HG02884 (cell line): Measurements from ENCODE around the gene CCDC6.
"Not testable (repeated sequence)": the region's sequence is repeated elsewhere in the genome, so short reads cannot be mapped to it uniquely, and the experiment has no call there.

Source experiments
- ATAC-seq: cut with Tn5 transposase; IDR thresholded peaks from one replicate; pipeline ENCODE4 v1.9.1; 2021; ENCODE audit warnings: mild to moderate bottlenecking, moderate library complexity; ENCODE audit not compliant: unreplicated experiment

Gene CCDC6

DNA sequence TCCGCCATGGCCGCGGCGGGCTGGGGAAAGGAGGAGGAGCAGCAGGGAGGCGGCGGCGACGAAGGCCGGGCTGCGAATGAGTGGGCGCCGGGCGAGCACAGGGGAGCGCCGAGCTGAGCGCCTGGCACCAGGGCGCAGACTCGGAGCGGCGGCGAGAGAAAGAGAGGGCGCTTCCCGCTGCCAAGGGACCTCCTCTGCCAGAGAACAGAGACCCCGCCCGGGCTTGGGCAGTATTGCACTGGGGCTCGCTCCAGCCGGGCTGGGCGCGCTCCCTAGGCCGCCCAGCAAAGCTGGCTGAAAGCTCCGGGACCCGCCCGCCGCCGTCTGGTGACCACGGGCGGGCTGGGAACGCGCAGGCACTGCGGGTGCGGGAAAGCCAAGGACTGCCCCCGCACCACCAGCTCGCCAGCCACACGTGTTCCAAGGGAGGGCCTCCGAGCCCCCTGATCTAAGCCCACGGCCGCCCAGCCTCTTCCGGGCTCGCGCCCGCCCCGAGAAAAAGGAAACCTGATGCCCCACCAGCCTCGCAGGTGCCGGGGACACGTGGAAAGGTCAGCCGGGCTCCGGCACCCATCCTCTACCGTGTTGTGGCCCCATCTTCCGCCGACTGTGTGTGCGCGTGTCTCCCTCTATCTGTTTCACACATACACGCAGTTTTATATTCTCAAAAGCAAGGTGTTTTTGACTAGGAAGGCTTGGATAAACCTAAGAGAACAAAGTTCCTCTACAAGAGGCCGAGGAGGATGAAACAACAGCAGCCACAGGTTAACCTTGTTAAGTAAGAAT is at the start of gene CCDC6:
CCDC6 (minus strand) TSS at position 140 of the 786 bp plus-strand sequence; CDS start at position 8, 132 bp downstream.
- peak; percentile 70 for ATAC-seq

DNA sequence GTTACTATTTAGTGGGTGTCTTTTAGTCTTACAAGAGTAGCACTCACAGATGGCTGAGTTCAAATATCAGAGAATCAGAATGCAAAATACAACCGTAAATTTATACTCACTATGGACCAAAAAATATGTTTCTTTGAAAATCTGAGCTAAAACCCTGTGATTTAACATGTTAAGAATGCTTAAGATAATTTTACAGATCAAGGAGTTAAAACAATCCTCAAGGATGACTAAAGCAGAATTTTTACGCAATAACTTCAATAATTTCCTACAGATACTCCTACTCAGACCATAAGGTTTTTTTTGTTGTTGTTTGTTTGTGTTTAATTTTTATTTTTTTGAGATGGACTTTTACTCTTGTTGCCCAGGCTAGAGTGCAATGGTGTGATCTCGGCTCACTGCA is 47.9 kb upstream of the CCDC6 start:
- ATAC-seq = no peak

DNA sequence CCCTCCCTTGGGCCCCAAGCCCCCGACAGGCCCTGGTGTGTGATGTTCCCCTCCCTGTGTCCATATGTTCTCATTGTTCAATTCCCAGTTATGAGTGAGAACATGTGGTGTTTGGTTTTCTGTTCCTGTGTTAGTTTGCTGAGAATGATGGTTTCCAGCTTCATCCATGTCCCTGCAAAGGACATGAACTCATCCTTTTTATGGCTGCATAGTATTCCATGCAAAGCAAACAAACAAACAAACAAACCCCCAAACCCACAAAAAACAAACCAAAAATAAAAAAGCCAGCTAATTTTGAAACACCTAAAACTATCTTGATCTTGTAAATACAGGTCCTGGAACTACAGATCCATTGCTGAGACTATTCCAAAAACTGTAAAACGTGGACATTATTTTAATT is 47.4 kb upstream of the CCDC6 start:
- not testable (repeated sequence) for ATAC-seq

- no peak for ATAC-seq
These were observed 43.7 kb upstream of the CCDC6 start for GRCh38 chr10:59950105-59950504.

- ATAC-seq = no peak
These were observed 43.3 kb upstream of the CCDC6 start for GRCh38 chr10:59949608-59950007.

GRCh38 chr10:59945991-59946390 is 39.6 kb upstream of the CCDC6 start:
- ATAC-seq = no peak

DNA sequence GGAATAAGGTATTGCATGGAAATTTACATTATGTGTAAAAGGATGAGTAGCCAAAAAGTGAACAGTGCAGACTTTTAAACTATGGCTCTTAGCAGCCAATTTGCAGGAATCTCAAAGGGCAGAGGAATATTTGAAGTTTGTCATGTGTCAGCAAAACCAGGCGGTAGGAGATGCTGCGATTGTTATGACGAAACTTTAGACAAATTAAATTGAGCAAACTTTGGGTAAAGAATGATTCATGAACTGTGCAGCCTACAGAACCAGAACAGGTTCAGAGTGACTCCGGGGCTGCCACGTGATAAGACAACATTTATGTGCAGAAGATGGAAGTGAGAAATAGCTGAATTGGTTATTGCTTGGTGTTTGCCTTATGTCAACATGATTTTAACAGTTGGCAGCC is 39.2 kb upstream of the CCDC6 start:
- no peak for ATAC-seq

- ATAC-seq = no peak
These were observed 38.1 kb upstream of the CCDC6 start for GRCh38 chr10:59944339-59944935.

DNA sequence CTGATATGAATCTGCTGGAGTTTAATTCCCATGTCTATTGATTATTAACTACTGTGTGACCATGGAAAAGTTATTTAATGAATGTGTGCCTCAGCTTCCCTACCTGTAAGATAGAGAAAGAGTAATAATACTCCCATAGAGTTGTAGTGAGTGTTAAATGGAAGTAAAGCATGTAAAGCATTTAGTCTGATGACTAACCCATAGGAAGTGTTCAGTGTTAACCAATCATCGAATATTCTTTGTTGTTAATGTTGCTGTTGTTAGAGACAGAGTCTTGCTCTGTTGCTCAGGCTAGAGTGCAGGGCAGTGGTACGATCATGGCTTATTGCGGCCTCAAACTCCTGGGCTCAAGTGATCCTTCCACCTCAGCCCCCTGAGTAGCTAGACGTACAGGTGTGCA is 36.2 kb upstream of the CCDC6 start:
- no peak for ATAC-seq

DNA sequence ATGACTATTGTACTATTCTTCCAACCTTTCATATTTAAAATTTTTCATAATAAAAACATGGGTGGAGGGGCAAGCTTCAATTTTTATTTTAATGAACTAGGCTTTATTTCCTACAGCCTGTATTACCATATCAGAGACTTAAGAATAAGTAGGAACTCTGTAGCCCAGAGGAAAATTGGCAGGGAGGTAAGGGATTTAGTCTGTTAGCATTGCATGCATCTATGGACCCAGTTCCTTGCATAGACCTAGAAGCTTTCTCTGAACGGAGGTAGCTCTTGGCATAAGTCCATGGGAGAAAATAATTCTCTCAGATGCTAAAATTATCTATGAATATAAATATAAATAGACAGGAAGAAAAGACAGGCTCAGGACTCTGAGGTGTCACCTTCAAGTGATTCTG is 31.4 kb upstream of the CCDC6 start:
- no peak for ATAC-seq

DNA sequence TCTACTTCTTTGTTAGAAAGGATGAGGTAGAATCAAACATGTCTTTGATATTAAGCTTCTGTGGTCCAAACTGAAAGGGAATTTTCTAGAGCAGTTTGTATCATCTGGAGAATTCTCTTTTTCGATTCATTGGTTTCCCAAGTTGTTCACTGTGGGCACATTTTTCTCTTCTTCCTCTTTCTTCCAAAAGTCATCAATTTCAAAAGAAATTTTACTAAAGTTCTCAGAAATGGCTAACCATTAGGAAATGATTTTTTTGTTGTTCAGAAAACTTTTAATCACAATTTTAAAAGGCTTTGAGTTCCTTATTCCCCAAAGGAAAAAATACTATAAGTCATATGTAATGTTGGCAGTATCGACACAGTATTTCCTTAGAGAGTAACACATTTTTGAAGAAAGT is 28.3 kb upstream of the CCDC6 start:
- no peak for ATAC-seq

DNA sequence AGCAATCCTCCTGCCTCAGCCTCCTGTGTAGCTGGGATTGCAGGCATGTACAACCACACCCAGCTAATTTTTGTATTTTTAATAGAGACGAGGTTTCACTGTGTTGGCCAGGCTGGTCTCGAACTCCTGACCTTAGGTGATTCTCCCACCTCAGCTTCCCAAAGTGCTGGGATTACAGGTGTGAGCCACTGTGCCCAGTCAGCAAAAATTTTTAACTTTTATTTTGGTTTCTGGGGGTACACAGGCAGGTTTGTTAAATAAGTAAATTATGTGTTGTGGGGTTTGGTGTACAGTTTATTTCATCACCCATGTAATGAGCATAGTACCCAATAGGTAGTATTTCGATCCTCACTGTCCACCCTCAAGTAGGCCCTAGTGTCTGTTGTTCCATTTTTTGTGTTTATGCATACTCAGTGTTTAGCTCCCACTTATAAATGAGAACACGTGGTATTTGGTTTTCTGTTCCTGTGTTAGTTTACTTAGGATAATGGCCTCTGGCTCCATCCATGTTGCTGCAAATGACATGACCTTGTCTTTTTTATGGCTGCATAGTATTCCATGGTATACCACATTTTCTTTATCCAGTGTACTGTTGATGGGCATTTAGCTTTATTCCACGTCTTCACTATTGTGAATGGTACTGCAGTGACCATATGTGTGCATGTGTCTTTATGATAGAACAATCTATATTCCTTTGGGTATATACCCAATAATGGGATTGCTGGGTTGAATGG is 24.6 kb upstream of the CCDC6 start:
- not testable (repeated sequence) for ATAC-seq

GRCh38 chr10:59926086-59926485 is 19.7 kb upstream of the CCDC6 start:
- ATAC-seq = no peak

- ATAC-seq = no peak
These were observed 16.6 kb upstream of the CCDC6 start for GRCh38 chr10:59922907-59923306.

- no peak for ATAC-seq
These were observed 11.6 kb upstream of the CCDC6 start for GRCh38 chr10:59917922-59918321.

GRCh38 chr10:59913547-59914237 is 7.3 kb upstream of the CCDC6 start:
- ATAC-seq = no peak

DNA sequence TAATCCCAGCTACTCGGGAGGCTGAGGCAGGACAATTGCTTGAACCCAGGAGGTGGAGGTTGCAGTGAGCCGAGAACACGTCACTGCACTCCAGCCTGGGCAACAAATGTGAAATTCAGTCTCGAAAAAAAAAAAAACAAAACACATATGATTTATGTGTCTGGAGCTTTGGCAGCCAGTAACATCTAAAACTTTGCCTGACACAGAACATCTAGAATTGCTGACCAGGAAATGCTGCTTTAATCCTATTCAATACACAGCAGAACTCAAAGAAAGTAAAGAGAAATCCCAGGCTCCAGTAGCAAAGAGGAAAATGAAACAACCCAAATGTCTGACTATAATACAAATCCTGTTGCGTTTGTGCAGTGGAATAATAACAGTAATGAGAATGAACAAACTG is 4.5 kb upstream of the CCDC6 start:
- no peak for ATAC-seq

DNA sequence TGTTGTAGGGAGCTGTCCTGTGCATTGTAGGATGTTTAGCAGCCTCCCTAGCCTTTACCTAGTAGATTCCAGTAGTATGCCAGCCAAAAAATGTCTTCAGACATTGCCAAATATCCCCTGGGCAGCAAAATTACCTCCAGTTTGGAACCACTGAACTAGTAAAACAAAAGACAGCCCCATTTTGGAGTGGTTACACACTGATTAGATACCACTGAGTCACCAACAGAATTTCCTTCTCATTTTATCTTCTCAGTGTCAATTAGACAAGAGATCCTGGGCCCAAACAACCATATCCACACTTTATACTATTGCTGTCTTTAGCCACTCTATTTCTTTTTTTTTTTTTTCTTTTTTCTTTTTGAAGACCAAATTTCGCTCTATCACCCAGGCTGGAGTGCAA is 3.5 kb upstream of the CCDC6 start:
- ATAC-seq = no peak

GRCh38 chr10:59908808-59909143 is 2.4 kb upstream of the CCDC6 start:
- no peak for ATAC-seq

- ATAC-seq = peak; percentile 24
These were observed 1.8 kb upstream of the CCDC6 start for GRCh38 chr10:59907918-59908807.

- no peak for ATAC-seq
These were observed 1.2 kb upstream of the CCDC6 start for GRCh38 chr10:59907537-59907917.
